Fibroblast of lung (primary cell): ENCODE measurements around the gene ABHD16B. TPM values are rescaled to one million over a fixed set of nuclear protein-coding genes. Genes with fewer than 3 reads are reported as not detected.
A peak's percentile ranks its signal among the peaks of the same experiment; 100 is the strongest.

Experiments used
- DNase-seq, 2 donors: peaks; one replicate each; pipeline versions ENCODE4 v3.0.0 to v3.0.0-alpha.2; 2010; ENCODE audit warnings: low read depth in 2 of 2
- H2AFZ ChIP-seq: 2 replicates; pipeline ENCODE4 v1.5.1; 2012; ENCODE audit warnings: low read length, control low read depth, inconsistent platforms
- H3K27ac ChIP-seq: 2 replicates; pipeline ENCODE4 v1.5.1; 2011; ENCODE audit warnings: low read length, control low read depth; ENCODE audit not compliant: insufficient read depth
- H3K27me3 ChIP-seq: 2 replicates; pipeline ENCODE4 v1.5.1; 2011; ENCODE audit warnings: mild to moderate bottlenecking, low read length; ENCODE audit not compliant: control insufficient read depth, insufficient read depth
- H3K36me3 ChIP-seq: 2 replicates; pipeline ENCODE4 v1.5.1; 2011; ENCODE audit warnings: low read length; ENCODE audit not compliant: control insufficient read depth, insufficient read depth
- H3K4me1 ChIP-seq: 2 replicates; pipeline ENCODE4 v1.5.1; 2011; ENCODE audit warnings: low read length; ENCODE audit not compliant: control insufficient read depth, insufficient read depth; ENCODE audit errors: extremely low read depth
- H3K4me2 ChIP-seq: 2 replicates; pipeline ENCODE4 v1.5.1; 2011; ENCODE audit warnings: low read length, control low read depth; ENCODE audit not compliant: insufficient read depth; ENCODE audit errors: extremely low read depth
- H3K4me3 ChIP-seq, 4 experiments: fragments of 200-600 bp in 1 of 4; sonication (generic) in 1 of 4; replicated peaks in 1 of 4; 2 replicates each; pipeline ENCODE4 v1.5.1; 2011 to 2016; ENCODE audit warnings: low read length in 4 of 4, low read depth in 3 of 4, mild to moderate bottlenecking in 3 of 4, control low read depth in 2 of 4, inconsistent platforms in 1 of 4, mixed read lengths in 1 of 4; ENCODE audit not compliant: insufficient read depth in 1 of 4; ENCODE audit errors: control extremely low read depth in 1 of 4
- H3K79me2 ChIP-seq: 2 replicates; pipeline ENCODE4 v1.5.1; 2012; ENCODE audit warnings: mild to moderate bottlenecking, low read length, inconsistent platforms; ENCODE audit not compliant: control insufficient read depth, insufficient read depth
- H3K9ac ChIP-seq: 2 replicates; pipeline ENCODE4 v1.5.1; 2011; ENCODE audit warnings: mild to moderate bottlenecking, low read length, control low read depth; ENCODE audit not compliant: insufficient read depth
- H3K9me3 ChIP-seq: 2 replicates; pipeline ENCODE4 v1.5.1; 2012; ENCODE audit warnings: low read depth, low read length; ENCODE audit not compliant: control insufficient read depth, insufficient read depth
- H4K20me1 ChIP-seq: 2 replicates; pipeline ENCODE4 v1.5.1; 2011; ENCODE audit warnings: low read length; ENCODE audit not compliant: control insufficient read depth, insufficient read depth; ENCODE audit errors: extremely low read depth
- EZH2 ChIP-seq: IDR thresholded peaks from 2 replicates; pipeline ENCODE4 v1.5.1; 2012; ENCODE audit warnings: low read length, control low read depth, mild to moderate bottlenecking; ENCODE audit errors: missing control alignments
- polyA plus RNA-seq, 2 donors: library from polyadenylated mRNA; depleted of rRNA in 1 of 2; stranded (reverse) in 1 of 2; unstranded in 1 of 2; fragments of >200 nt; gene quantifications; 2 replicates each; pipeline ENCODE4 v1.2.1, GENCODE V29; 2011 to 2012; ENCODE audit warnings: missing spikeins in 1 of 2
- total RNA-seq: library from RNA; depleted of rRNA; stranded (reverse); fragments of >200 nt; gene quantifications from 2 replicates; pipeline ENCODE4 v1.2.1, GENCODE V29; 2014
- TF ChIP-seq, protein P1 (sequence below), 2 donors: IDR thresholded peaks in 1 of 2; conservative IDR thresholded peaks in 1 of 2; 1 replicate in 1 of 2; 2 replicates in 1 of 2; pipeline ENCODE4 v1.5.1; 2011 to 2012; ENCODE audit warnings: low read length in 2 of 2, control low read depth in 1 of 2, inconsistent platforms in 1 of 2, low read depth in 1 of 2, mild to moderate bottlenecking in 1 of 2

Gene ABHD16B
- total and polyA plus RNA-seq, 2 donors (not counting 1 experiment from before 2014, with no cell fraction given): not detected

DNA sequence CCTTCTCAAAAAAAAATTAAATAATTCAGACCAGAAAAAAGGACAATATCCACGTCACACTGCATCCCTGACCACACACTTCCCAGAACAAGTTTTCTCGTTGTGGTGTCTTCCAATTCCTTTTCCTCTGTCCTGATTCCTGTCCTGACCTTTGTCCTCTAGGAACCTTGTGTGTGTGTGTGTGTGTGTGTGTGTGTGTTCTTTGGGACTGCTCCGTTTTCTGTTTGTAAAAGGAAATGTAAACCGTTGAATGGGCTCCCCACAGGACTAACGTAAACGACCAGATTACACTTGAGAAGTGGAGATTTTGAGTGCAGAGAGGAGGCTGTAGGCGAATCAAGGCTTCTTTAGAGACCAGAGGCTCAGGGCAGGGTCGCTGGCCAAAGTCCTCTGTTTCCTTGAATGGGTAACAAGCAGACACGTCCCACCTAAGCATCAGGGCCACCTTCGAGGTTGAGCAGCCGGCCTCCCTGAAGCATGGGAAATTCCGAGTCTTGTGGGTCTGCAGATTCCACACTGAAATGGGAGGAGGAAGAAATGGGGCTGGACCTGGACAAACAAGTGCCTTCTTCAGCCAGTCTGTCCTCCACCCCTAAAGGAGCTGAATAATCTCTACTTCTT, 37.5 kb upstream of the ABHD16B start:
- no peaks in the 10 kb centered on the region for H4K20me1 ChIP-seq

DNA sequence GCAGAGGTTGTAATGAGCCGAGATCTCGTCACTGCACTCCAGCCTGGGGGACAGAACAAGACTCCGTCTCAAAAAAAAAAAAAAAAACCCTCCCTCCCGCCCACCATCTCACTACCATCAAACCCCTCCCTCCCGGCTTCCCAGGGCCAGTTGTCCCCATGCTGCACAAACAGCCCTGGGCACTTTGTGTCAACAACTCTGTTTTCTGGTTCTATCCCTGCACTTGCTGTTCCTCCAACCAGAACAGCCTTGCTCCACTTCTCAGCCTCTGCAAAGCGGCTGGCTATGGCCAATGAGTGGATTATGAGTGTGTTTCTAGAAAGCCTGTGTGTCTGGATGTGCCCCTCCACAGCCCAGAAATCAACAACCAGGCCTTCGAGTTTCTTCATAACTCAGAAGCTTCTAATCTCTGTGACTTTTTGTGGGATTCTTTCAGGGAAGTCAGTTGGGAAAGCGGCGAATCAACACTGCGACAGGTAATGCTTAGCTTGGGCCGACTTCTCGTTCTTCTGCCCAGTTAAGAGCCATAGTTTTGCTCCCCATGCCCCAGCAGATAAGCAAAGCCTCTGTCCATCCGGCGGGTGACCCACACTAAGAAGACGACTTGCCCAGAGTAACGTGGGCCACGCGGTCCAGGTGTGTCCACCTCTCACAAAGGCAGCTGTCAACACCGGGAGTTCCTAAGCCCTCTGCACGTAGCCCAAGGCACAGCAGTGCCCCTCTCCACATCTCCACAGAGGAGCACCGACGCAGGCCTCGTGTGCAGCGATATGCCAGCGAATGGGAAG, 35.8 kb upstream of the ABHD16B start:
- TF ChIP-seq, protein P1, sequence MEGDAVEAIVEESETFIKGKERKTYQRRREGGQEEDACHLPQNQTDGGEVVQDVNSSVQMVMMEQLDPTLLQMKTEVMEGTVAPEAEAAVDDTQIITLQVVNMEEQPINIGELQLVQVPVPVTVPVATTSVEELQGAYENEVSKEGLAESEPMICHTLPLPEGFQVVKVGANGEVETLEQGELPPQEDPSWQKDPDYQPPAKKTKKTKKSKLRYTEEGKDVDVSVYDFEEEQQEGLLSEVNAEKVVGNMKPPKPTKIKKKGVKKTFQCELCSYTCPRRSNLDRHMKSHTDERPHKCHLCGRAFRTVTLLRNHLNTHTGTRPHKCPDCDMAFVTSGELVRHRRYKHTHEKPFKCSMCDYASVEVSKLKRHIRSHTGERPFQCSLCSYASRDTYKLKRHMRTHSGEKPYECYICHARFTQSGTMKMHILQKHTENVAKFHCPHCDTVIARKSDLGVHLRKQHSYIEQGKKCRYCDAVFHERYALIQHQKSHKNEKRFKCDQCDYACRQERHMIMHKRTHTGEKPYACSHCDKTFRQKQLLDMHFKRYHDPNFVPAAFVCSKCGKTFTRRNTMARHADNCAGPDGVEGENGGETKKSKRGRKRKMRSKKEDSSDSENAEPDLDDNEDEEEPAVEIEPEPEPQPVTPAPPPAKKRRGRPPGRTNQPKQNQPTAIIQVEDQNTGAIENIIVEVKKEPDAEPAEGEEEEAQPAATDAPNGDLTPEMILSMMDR (conservative IDR thresholded peaks at IDR 0.05 in 1 of 2, IDR thresholded peaks at IDR 0.05 in 1 of 2; ENCODE audit: low read depth in 1 of 2, low read length in 2 of 2): no peak
- no peak for TF ChIP-seq EZH2
- Histone ChIP-seq H3K4me2 (no peak overlapping the region), H3K27ac (no peak overlapping the region), H3K4me1 (no peaks in the 10 kb centered on the region), H3K79me2 (no peaks in the 10 kb centered on the region), H3K9ac (no peak overlapping the region), H3K27me3 (peaks cover 12% of the 10 kb centered on the region), H4K20me1 (no peaks in the 10 kb centered on the region), H3K4me3 (no peak overlapping the region), H2AFZ (no peak overlapping the region), H3K9me3 (no peaks in the 10 kb centered on the region), H3K36me3 (no peaks in the 10 kb centered on the region)
- no peak for DNase-seq

More for the DNA sequence above, 37.5 kb upstream of the ABHD16B start:
- H3K4me3 ChIP-seq: no peak overlapping the region
- peaks cover 3% of the 10 kb centered on the region for H3K27me3 ChIP-seq
- no peak overlapping the region for H3K4me2 ChIP-seq
- H3K36me3 ChIP-seq: no peaks in the 10 kb centered on the region
- no peak overlapping the region for H2AFZ ChIP-seq
- no peak overlapping the region for H3K27ac ChIP-seq
- DNase-seq: no peak
- H3K4me1 ChIP-seq: no peaks in the 10 kb centered on the region
- H3K9ac ChIP-seq: no peak overlapping the region
- TF ChIP-seq, protein P1 (conservative IDR thresholded peaks at IDR 0.05 in 1 of 2, IDR thresholded peaks at IDR 0.05 in 1 of 2; ENCODE audit: low read depth in 1 of 2, low read length in 2 of 2): no peak
- TF ChIP-seq EZH2: no peak
- no peaks in the 10 kb centered on the region for H3K9me3 ChIP-seq
- H3K79me2 ChIP-seq: no peaks in the 10 kb centered on the region

DNA sequence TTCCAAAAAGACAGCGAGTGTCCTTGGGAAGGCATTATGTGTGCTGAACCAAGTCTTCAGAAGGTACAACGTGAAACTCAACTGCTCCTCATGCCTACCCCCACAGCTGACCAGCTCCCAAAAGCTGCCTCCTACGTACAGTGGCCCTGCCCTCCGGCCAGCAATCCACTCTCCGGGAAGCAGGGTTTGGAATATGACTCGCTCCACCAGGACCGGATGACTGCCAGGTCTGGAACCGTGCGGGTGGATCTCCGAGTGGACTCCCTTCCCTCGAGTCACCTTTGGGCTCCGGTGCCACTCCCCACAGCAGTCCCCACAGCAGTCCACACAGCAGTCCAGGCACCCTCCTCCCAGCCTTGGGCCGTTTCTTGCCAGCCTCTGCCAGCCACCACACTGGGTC, 34.5 kb upstream of the ABHD16B start:
- TF ChIP-seq EZH2: no peak
- TF ChIP-seq, protein P1 (conservative IDR thresholded peaks at IDR 0.05 in 1 of 2, IDR thresholded peaks at IDR 0.05 in 1 of 2; ENCODE audit: low read depth in 1 of 2, low read length in 2 of 2): no peak
- H2AFZ ChIP-seq: no peak overlapping the region
- no peaks in the 10 kb centered on the region for H3K9me3 ChIP-seq
- no peak overlapping the region for H3K4me3 ChIP-seq
- H3K36me3 ChIP-seq: no peaks in the 10 kb centered on the region
- peaks cover 12% of the 10 kb centered on the region for H3K27me3 ChIP-seq
- no peaks in the 10 kb centered on the region for H4K20me1 ChIP-seq
- DNase-seq: peak in 1 of 2 donors; percentile 32
- H3K79me2 ChIP-seq: no peaks in the 10 kb centered on the region
- H3K9ac ChIP-seq: peak overlapping the region; percentile 2
- H3K4me2 ChIP-seq: no peak overlapping the region
- H3K27ac ChIP-seq: no peak overlapping the region
- no peaks in the 10 kb centered on the region for H3K4me1 ChIP-seq
